Astrocyte (in vitro differentiated cells and primary cell): ENCODE measurements around the gene EVX1. TPM values are rescaled to one million over a fixed set of nuclear protein-coding genes. Genes with fewer than 3 reads are reported as not detected.

Source experiments
- DNase-seq: peaks from one replicate; pipeline ENCODE4 v3.0.0-alpha.2; 2010; ENCODE audit warnings: low read depth
- FAIRE-seq: peaks from 2 replicates; lab custom pipeline; 2011; peaks lifted over from hg19 to GRCh38; lab: Jason Lieb, UNC
- H2AFZ ChIP-seq: 2 replicates; pipeline ENCODE4 v1.6.0; 2012; ENCODE audit warnings: low read depth, low read length, inconsistent platforms
- H3K27ac ChIP-seq: 2 replicates; pipeline ENCODE4 v1.5.1; 2011; ENCODE audit warnings: low read depth, low read length, inconsistent platforms
- H3K27me3 ChIP-seq: 2 replicates; pipeline ENCODE4 v1.6.0; 2011; ENCODE audit warnings: low read length, inconsistent platforms; ENCODE audit not compliant: insufficient read depth
- H3K36me3 ChIP-seq: 2 replicates; pipeline ENCODE4 v1.5.1; 2011; ENCODE audit warnings: low read length, inconsistent platforms; ENCODE audit not compliant: insufficient read depth
- H3K4me1 ChIP-seq: 2 replicates; pipeline ENCODE4 v1.5.1; 2011; ENCODE audit warnings: low read length, inconsistent platforms; ENCODE audit not compliant: insufficient read depth
- H3K4me2 ChIP-seq: 2 replicates; pipeline ENCODE4 v1.6.0; 2012; ENCODE audit warnings: low read length, inconsistent platforms
- H3K4me3 ChIP-seq: 2 replicates; pipeline ENCODE4 v1.5.1; 2011; ENCODE audit warnings: low read depth, mild to moderate bottlenecking, low read length, inconsistent platforms; ENCODE audit not compliant: insufficient read depth
- H3K79me2 ChIP-seq: 2 replicates; pipeline ENCODE4 v1.6.0; 2012; ENCODE audit warnings: mild to moderate bottlenecking, low read length, inconsistent platforms; ENCODE audit not compliant: insufficient read depth
- H3K9ac ChIP-seq: 2 replicates; pipeline ENCODE4 v1.6.0; 2012; ENCODE audit warnings: mild to moderate bottlenecking, low read length, inconsistent platforms
- H3K9me3 ChIP-seq: 2 replicates; pipeline ENCODE4 v1.5.1; 2012; ENCODE audit warnings: low read depth, mild to moderate bottlenecking, low read length, inconsistent platforms; ENCODE audit not compliant: insufficient read depth
- H4K20me1 ChIP-seq: 2 replicates; pipeline ENCODE4 v1.6.0; 2012; ENCODE audit warnings: low read length, inconsistent platforms; ENCODE audit not compliant: insufficient read depth
- H3K27ac Mint-ChIP-seq: one replicate; pipeline ENCODE4 v1.8.0; 2021; ENCODE audit warnings: mild to moderate bottlenecking, mixed read lengths; ENCODE audit not compliant: unreplicated experiment
- H3K27me3 Mint-ChIP-seq: one replicate; pipeline ENCODE4 v1.8.0; 2021; ENCODE audit warnings: low read depth, mixed read lengths; ENCODE audit not compliant: unreplicated experiment
- H3K36me3 Mint-ChIP-seq: one replicate; pipeline ENCODE4 v1.8.0; 2021; ENCODE audit warnings: low read depth, mixed read lengths; ENCODE audit not compliant: unreplicated experiment
- H3K4me1 Mint-ChIP-seq: one replicate; pipeline ENCODE4 v1.8.0; 2021; ENCODE audit warnings: low read depth, mixed read lengths; ENCODE audit not compliant: unreplicated experiment
- H3K4me3 Mint-ChIP-seq: one replicate; pipeline ENCODE4 v1.8.0; 2021; ENCODE audit warnings: mild to moderate bottlenecking, moderate library complexity, mixed read lengths; ENCODE audit not compliant: unreplicated experiment
- H3K9me3 Mint-ChIP-seq: one replicate; pipeline ENCODE4 v1.8.0; 2021; ENCODE audit warnings: mild to moderate bottlenecking, mixed read lengths; ENCODE audit not compliant: unreplicated experiment
- CTCF ChIP-seq: IDR thresholded peaks from 2 replicates; pipeline ENCODE4 v1.5.1; 2011; ENCODE audit warnings: low read depth, mild to moderate bottlenecking, inconsistent platforms, low read length, moderate library complexity; ENCODE audit not compliant: insufficient read depth
- EZH2 ChIP-seq: IDR thresholded peaks from 2 replicates; pipeline ENCODE4 v1.6.1; 2012; ENCODE audit warnings: mild to moderate bottlenecking, low read length, inconsistent platforms; ENCODE audit not compliant: insufficient read depth
- total RNA-seq: library from RNA; stranded (reverse); gene quantifications from 2 replicates; pipeline ENCODE4 v1.2.1, GENCODE V29; 2021

Gene EVX1
- total RNA-seq, 1 donor from 2014 or later = not detected

GRCh38 chr7:27250557-27251070, 8.0 kb downstream of the EVX1 start:
- no peak overlapping the region for H3K27ac Mint-ChIP-seq
- peaks cover 16% of the 10 kb centered on the region for H3K9me3 Mint-ChIP-seq
- H3K36me3 Mint-ChIP-seq = peaks cover 2% of the 10 kb centered on the region
- Histone ChIP-seq H3K4me1 (no peaks in the 10 kb centered on the region), H3K4me2 (no peak overlapping the region), H3K27me3 (peaks cover 90% of the 10 kb centered on the region), H3K4me3 (no peak overlapping the region), H3K27ac (no peak overlapping the region), H3K9me3 (peaks cover 8% of the 10 kb centered on the region), H2AFZ (no peak overlapping the region), H3K36me3 (no peaks in the 10 kb centered on the region), H4K20me1 (peaks cover 10% of the 10 kb centered on the region), H3K9ac (no peak overlapping the region), H3K79me2 (no peaks in the 10 kb centered on the region)
- DNase-seq (no peak), FAIRE-seq (no peak)
- no peak overlapping the region for H3K4me3 Mint-ChIP-seq
- H3K4me1 Mint-ChIP-seq = no peaks in the 10 kb centered on the region
- H3K27me3 Mint-ChIP-seq = peaks cover 90% of the 10 kb centered on the region
- TF ChIP-seq CTCF = no peak
- TF ChIP-seq EZH2 = no peak

DNA sequence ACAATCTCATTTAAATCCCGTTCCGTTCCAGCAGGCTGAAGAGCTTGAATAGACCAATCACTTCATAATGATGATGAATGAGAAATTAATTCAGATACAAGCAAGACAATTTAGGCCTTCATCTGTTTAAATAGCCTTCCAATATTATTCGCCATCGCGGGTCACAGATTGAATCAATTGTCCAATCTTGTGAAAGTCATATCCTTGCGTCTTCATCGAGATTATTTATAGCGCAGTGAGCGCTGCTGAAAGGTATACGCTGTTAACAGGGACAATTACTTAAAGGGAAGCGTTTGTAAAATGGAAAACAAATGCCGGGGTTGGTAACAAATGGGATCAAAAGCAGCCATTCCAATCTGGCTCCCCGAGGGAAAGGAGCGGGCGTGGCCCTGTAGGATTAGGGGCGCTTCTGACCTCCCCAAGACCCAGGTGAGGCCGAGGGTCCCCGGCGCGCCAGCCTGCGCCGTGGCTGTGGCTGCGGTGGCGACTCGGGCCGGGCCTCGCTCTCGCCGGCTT, 8.6 kb downstream of the EVX1 start:
- Mint-ChIP-seq H3K9me3 (peaks cover 16% of the 10 kb centered on the region), H3K27ac (peak overlapping the region; percentile 66), H3K4me3 (no peak overlapping the region), H3K4me1 (no peaks in the 10 kb centered on the region), H3K27me3 (peaks cover 87% of the 10 kb centered on the region), H3K36me3 (peaks cover 2% of the 10 kb centered on the region)
- no peaks in the 10 kb centered on the region for H3K79me2 ChIP-seq
- H3K9ac ChIP-seq = no peak overlapping the region
- no peak overlapping the region for H3K4me3 ChIP-seq
- H3K4me2 ChIP-seq = peak overlapping the region; percentile 26
- peaks cover 88% of the 10 kb centered on the region for H3K27me3 ChIP-seq
- no peak overlapping the region for H3K27ac ChIP-seq
- DNase-seq (no peak), FAIRE-seq (no peak)
- peaks cover 10% of the 10 kb centered on the region for H4K20me1 ChIP-seq
- peaks cover 8% of the 10 kb centered on the region for H3K9me3 ChIP-seq
- TF ChIP-seq CTCF (no peak), EZH2 (no peak)
- peak overlapping the region; percentile 26 for H2AFZ ChIP-seq
- H3K36me3 ChIP-seq = no peaks in the 10 kb centered on the region
- no peaks in the 10 kb centered on the region for H3K4me1 ChIP-seq
